Activated T-helper 2 cell treated with anti-CD3 and anti-CD28 coated beads, Interferon-gamma antibody, Interleukin-2, Interleukin-4, amounts not matched to agents 10 μg/mL and 5 μg/mL and 100 μg/mL, durations not matched to agents 14 hours and 24 hours and 36 hours (primary cell): ENCODE results near the gene CRIM1. TPM values are rescaled to one million over a fixed set of nuclear protein-coding genes. Genes with fewer than 3 reads are reported as not detected.

Experiments
- total RNA-seq: library from RNA; stranded (reverse); gene quantifications from 2 replicates; pipeline ENCODE4 v1.2.3, GENCODE V29; 2022

The CRIM1 gene
- total RNA-seq, 1 donor from 2014 or later = 12.8 TPM

Other genes with a start within 250 kb of the CRIM1 start
- 16.3 and 17.6 TPM in 2 replicates for gene FEZ2, start 242.4 kb downstream of the CRIM1 start, total RNA-seq